K562 (cell line): ENCODE data around the gene AQP11. TPM values are rescaled to one million over a fixed set of nuclear protein-coding genes. Genes with fewer than 3 reads are reported as not detected.

Experiments used
- ARHGAP35 ChIP-seq: fragments of 450-650 bp; IDR thresholded peaks from 2 replicates; pipeline ENCODE4 v1.6.1; 2018; ENCODE audit not compliant: partially characterized antibody
- CBFA2T2 ChIP-seq: fragments of 450-650 bp; conservative IDR thresholded peaks from 2 replicates; pipeline ENCODE4 v1.6.1; 2017; ENCODE audit warnings: mild to moderate bottlenecking
- CBX2 ChIP-seq: fragments of 200-600 bp; sonication (generic); IDR thresholded peaks from one replicate; pipeline ENCODE4 v1.6.1; 2012; ENCODE audit warnings: mild to moderate bottlenecking, low read length, inconsistent platforms; ENCODE audit not compliant: insufficient read depth, poor library complexity, severe bottlenecking
- CREBBP ChIP-seq: IDR thresholded peaks from one replicate; pipeline ENCODE4 v1.6.1; 2012; ENCODE audit warnings: low read depth, mild to moderate bottlenecking, control low read depth, inconsistent platforms, low read length
- FOXK2 ChIP-seq, 2 experiments: fragments of 450-650 bp; IDR thresholded peaks in 1 of 2; conservative IDR thresholded peaks in 1 of 2; 2 replicates each; pipeline ENCODE4 v1.6.1; 2016; ENCODE audit warnings: low read depth in 2 of 2, mild to moderate bottlenecking in 1 of 2
- NFIX ChIP-seq: fragments of 250-450 bp; sonication (Bioruptor Pico); IDR thresholded peaks from 2 replicates; pipeline ENCODE4 v1.4.0; 2020; ENCODE audit warnings: low read depth, mild to moderate bottlenecking, moderate library complexity
- SMARCA5 ChIP-seq: fragments of 450-650 bp; IDR thresholded peaks from 2 replicates; pipeline ENCODE4 v1.6.1; 2016
- TCF15 ChIP-seq: fragments of 250-450 bp; sonication (Bioruptor Pico); IDR thresholded peaks from 2 replicates; pipeline ENCODE4 v1.8.0; 2022; ENCODE audit warnings: moderate library complexity, mild to moderate bottlenecking, inconsistent platforms
- XRCC5 ChIP-seq: fragments of 200-400 bp; formaldehyde crosslinking; IDR thresholded peaks from 2 replicates; pipeline ENCODE4 v1.6.1; 2017; ENCODE audit warnings: low read depth, mild to moderate bottlenecking, low read length
- ZKSCAN1 ChIP-seq: fragments of 150-350 bp; IDR thresholded peaks from 2 replicates; pipeline ENCODE4 v1.6.1; 2016; ENCODE audit warnings: low read depth, low read length
- ZKSCAN8 ChIP-seq: fragments of 200-800 bp; sonication (Bioruptor generic); IDR thresholded peaks from 2 replicates; pipeline ENCODE4 v1.6.1; 2016; ENCODE audit warnings: missing genetic modification characterization, missing compliant biosample characterization
- ZNF165 ChIP-seq: fragments of 250-450 bp; sonication (Bioruptor Pico); IDR thresholded peaks from 2 replicates; pipeline ENCODE4 v1.4.0; 2020; ENCODE audit warnings: borderline replicate concordance
- ZNF277 ChIP-seq: fragments of 250-450 bp; sonication (Bioruptor Pico); IDR thresholded peaks from 2 replicates; pipeline ENCODE4 v1.8.0; 2022; ENCODE audit warnings: inconsistent platforms, mild to moderate bottlenecking, moderate library complexity, borderline replicate concordance
- ZNF395 ChIP-seq: fragments of 200-800 bp; sonication (Bioruptor generic); IDR thresholded peaks from 2 replicates; pipeline ENCODE4 v1.6.1; 2017; ENCODE audit warnings: missing genetic modification characterization, missing compliant biosample characterization
- ZNF586 ChIP-seq: fragments of 450-650 bp; formaldehyde crosslinking; conservative IDR thresholded peaks from 2 replicates; pipeline ENCODE4 v1.4.0; 2020; ENCODE audit warnings: mild to moderate bottlenecking, moderate library complexity
- ZNF644 ChIP-seq: fragments of 200-800 bp; sonication (Bioruptor generic); IDR thresholded peaks from 2 replicates; pipeline ENCODE4 v1.6.1; 2016; ENCODE audit warnings: low read depth, missing genetic modification characterization, missing compliant biosample characterization
- ZNF655 ChIP-seq: fragments of 250-450 bp; sonication (Bioruptor Pico); IDR thresholded peaks from 2 replicates; pipeline ENCODE4 v1.5.0; 2021
- ZNF740 ChIP-seq, 3 experiments: fragments of 200-800 bp in 1 of 3; sonication (Bioruptor generic) in 1 of 3; sonication (generic) in 1 of 3; formaldehyde crosslinking in 1 of 3; IDR thresholded peaks; 2 replicates each; pipeline versions ENCODE4 v1.6.1 to v1.8.0; 2016 to 2022; ENCODE audit warnings: mild to moderate bottlenecking in 2 of 3, missing compliant biosample characterization in 2 of 3, missing genetic modification characterization in 2 of 3, missing genetic modification reagents in 1 of 3
- polyA plus RNA-seq, 8 experiments: library from polyadenylated mRNA; depleted of rRNA in 4 of 8; stranded (reverse) in 5 of 8; unstranded in 3 of 8; fragments of >200 nt; fragmentation: Nextera tagmentation in 2 of 8; fragmentation: Illumina TruSeq in 1 of 8; extraction: Ambion mirVana in 2 of 8; extraction: Trizol in 1 of 8; gene quantifications; 2 replicates each; pipeline versions ENCODE4 v1.2.1 to v1.2.3, GENCODE V29; 2011 to 2014; ENCODE audit warnings: inconsistent platforms in 1 of 8, missing spikeins in 1 of 8
- total RNA-seq, 7 experiments: library from RNA; depleted of rRNA in 6 of 7; stranded (reverse); fragments of >200 nt in 6 of 7; fragmentation: Illumina TruSeq in 2 of 7; extraction: Trizol in 2 of 7; gene quantifications; 2 replicates each; pipeline versions ENCODE4 v1.2.1 to v1.2.3, GENCODE V29; 2011 to 2021; ENCODE audit warnings: low replicate concordance in 1 of 7
- TF ChIP-seq, protein P1 (sequence below): IDR thresholded peaks from 2 replicates; pipeline ENCODE4 v1.6.1; 2016; ENCODE audit warnings: missing genetic modification characterization, missing compliant biosample characterization

The AQP11 gene
- total and polyA plus RNA-seq, 9 of the 15 experiments (the other 6 are each of a cell fraction or from before 2014, with no cell fraction given) = 0.09 to 1.0 (median 0.36) TPM

DNA sequence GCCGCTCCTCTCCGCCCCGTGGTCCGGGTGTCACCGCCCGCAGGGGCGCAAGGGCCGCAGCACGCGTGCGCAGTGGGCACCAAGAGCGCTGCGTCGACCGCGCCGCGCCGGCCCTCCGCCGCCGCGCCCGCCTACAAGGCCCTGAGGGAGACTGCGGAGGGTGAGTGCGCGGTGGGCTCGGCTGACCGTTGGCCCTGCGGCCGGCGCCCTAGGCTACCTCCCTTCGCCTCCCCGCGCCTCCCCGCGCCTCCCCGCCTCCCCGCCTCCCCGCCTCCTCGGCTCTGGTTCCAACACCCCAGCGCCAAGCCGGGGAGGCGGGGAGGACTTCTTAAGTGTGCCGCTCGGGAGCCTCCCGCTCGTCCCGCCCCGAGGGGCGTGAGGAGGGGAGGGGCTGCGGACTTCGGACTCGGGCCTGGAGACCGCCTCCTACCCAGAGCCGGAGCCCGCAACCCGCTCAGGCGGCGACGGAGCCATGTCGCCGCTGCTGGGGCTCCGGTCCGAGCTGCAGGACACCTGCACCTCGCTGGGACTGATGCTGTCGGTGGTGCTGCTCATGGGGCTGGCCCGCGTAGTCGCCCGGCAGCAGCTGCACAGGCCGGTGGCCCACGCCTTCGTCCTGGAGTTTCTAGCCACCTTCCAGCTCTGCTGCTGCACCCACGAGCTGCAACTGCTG lies at the start of gene AQP11 (continued):
- TF ChIP-seq ZNF395 (CRISPR knock-in tag) (0 out of 2 replicates have a peak, but pooled peaks have one; percentile 27), ZNF655 (no peak), NFIX (CRISPR knock-in tag) (no peak), CREBBP (no peak), ZNF165 (CRISPR knock-in tag) (no peak), CBX2 (no peak), ZKSCAN1 (no peak), SMARCA5 (no peak), ZNF586 (no peak), XRCC5 (no peak), ARHGAP35 (no peak), ZNF277 (CRISPR knock-in tag) (no peak), TCF15 (CRISPR knock-in tag) (no peak), ZNF740 (CRISPR knock-in tag; IDR thresholded peaks at IDR 0.05) (no peak), ZNF740 (tag; IDR thresholded peaks at IDR 0.05) (no peak), ZKSCAN8 (CRISPR knock-in tag) (no peak), CBFA2T2 (no peak), FOXK2 (conservative IDR thresholded peaks at IDR 0.05 in 1 of 2, IDR thresholded peaks at IDR 0.05 in 1 of 2; ENCODE audit: low read depth in 2 of 2) (no peak), ZNF644 (tag) (no peak)
- TF ChIP-seq, protein P1, sequence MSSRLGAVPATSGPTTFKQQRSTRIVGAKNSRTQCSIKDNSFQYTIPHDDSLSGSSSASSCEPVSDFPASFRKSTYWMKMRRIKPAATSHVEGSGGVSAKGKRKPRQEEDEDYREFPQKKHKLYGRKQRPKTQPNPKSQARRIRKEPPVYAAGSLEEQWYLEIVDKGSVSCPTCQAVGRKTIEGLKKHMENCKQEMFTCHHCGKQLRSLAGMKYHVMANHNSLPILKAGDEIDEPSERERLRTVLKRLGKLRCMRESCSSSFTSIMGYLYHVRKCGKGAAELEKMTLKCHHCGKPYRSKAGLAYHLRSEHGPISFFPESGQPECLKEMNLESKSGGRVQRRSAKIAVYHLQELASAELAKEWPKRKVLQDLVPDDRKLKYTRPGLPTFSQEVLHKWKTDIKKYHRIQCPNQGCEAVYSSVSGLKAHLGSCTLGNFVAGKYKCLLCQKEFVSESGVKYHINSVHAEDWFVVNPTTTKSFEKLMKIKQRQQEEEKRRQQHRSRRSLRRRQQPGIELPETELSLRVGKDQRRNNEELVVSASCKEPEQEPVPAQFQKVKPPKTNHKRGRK (tag) = no peak
